ENCODE results near the gene TNRC6C.

TNRC6C gene

GRCh38 chr17:77942112-77942988 is 16.2 kb upstream of the TNRC6C start:
- no peak for DNase-seq (ENCODE audit: low read depth)
- no peak overlapping the region for H3K4me3 ChIP-seq (ENCODE audit: low read depth, low read length)
- no peak for TF ChIP-seq CTCF (IDR thresholded peaks at IDR 0.05; ENCODE audit: control insufficient read depth, extremely low read depth, insufficient read depth)

- no peak overlapping the region for H3K4me3 ChIP-seq (ENCODE audit: low read depth, low read length)
- no peak for TF ChIP-seq CTCF (IDR thresholded peaks at IDR 0.05; ENCODE audit: control insufficient read depth, extremely low read depth, insufficient read depth)
- no peak for DNase-seq (ENCODE audit: low read depth)
Measured at GRCh38 chr17:77943971-77944370, 14.5 kb upstream of the TNRC6C start.

- H3K4me3 ChIP-seq (ENCODE audit: low read depth, low read length), result no peak overlapping the region
- no peak for TF ChIP-seq CTCF (IDR thresholded peaks at IDR 0.05; ENCODE audit: control insufficient read depth, extremely low read depth, insufficient read depth)
- DNase-seq (ENCODE audit: low read depth), result no peak
Measured at GRCh38 chr17:77944390-77945222, 13.9 kb upstream of the TNRC6C start.

- no peak overlapping the region for H3K4me3 ChIP-seq (ENCODE audit: low read depth, low read length)
- DNase-seq (ENCODE audit: low read depth), result no peak
- no peak for TF ChIP-seq CTCF (IDR thresholded peaks at IDR 0.05; ENCODE audit: control insufficient read depth, extremely low read depth, insufficient read depth)
Measured at GRCh38 chr17:77946900-77947645, 11.4 kb upstream of the TNRC6C start.

- TF ChIP-seq CTCF (IDR thresholded peaks at IDR 0.05; ENCODE audit: control insufficient read depth, extremely low read depth, insufficient read depth), result no peak
- H3K4me3 ChIP-seq (ENCODE audit: low read depth, low read length), result 0 out of 2 replicates have a peak overlapping the region, but pooled peaks have one; percentile 9
- DNase-seq (ENCODE audit: low read depth), result no peak
Measured at GRCh38 chr17:77948690-77949114, 9.8 kb upstream of the TNRC6C start.

- DNase-seq (ENCODE audit: low read depth), result peak; percentile 32
- TF ChIP-seq CTCF (IDR thresholded peaks at IDR 0.05; ENCODE audit: control insufficient read depth, extremely low read depth, insufficient read depth), result no peak
Measured at GRCh38 chr17:77951123-77951522, 7.4 kb upstream of the TNRC6C start.

More at GRCh38 chr17:77951123-77951522, 7.4 kb upstream of the TNRC6C start:
- H3K4me3 ChIP-seq (ENCODE audit: low read depth, low read length), result no peak overlapping the region

Measured in LNCaP clone FGC (cell line).